Left lung (tissue), 10 donors: Measurements from ENCODE around the gene SPSB4. TPM values are rescaled to one million over a fixed set of nuclear protein-coding genes. Genes with fewer than 3 reads are reported as not detected.
A peak's percentile ranks its signal among the peaks of the same experiment; 100 is the strongest.

Experiments
- ATAC-seq: fragments of 200-7000 bp; cut with Tn5 transposase; one replicate; pipeline ENCODE4 v1.9.1; 2020; ENCODE audit warnings: moderate library complexity
- DNase-seq, 4 donors: peaks; one replicate each; pipeline ENCODE4 v3.0.0-alpha.2; 2013 to 2020
- H3K27ac ChIP-seq, 2 donors: fragments of 200-600 bp; sonication (generic) in 1 of 2; one replicate each; pipeline versions ENCODE4 v1.5.0 to v1.8.0; 2020 to 2021
- H3K27me3 ChIP-seq, 2 donors: fragments of 200-600 bp; sonication (generic) in 1 of 2; one replicate each; pipeline versions ENCODE4 v1.5.0 to v1.8.0; 2020 to 2021
- H3K36me3 ChIP-seq, 2 donors: fragments of 200-600 bp; sonication (generic) in 1 of 2; one replicate each; pipeline versions ENCODE4 v1.5.0 to v1.8.0; 2020 to 2021
- H3K4me1 ChIP-seq, 2 donors: fragments of 200-600 bp; one replicate each; pipeline ENCODE4 v1.8.0; 2021
- H3K4me3 ChIP-seq, 2 donors: fragments of 200-600 bp; sonication (generic) in 1 of 2; one replicate each; pipeline versions ENCODE4 v1.5.0 to v1.8.0; 2020 to 2021; ENCODE audit warnings: mild to moderate bottlenecking in 1 of 2
- H3K9me3 ChIP-seq, 2 donors: fragments of 200-600 bp; sonication (generic) in 1 of 2; one replicate each; pipeline versions ENCODE4 v1.5.0 to v1.8.0; 2020 to 2021
- CTCF ChIP-seq, 2 donors: fragments of 200-600 bp; sonication (generic) in 1 of 2; IDR thresholded peaks; one replicate each; pipeline versions ENCODE4 v1.5.0 to v1.8.0; 2021; ENCODE audit warnings: antibody characterized with exemption in 2 of 2
- intact Hi-C, 2 donors: fragments of 100-400 bp; cut with DNase I; formaldehyde crosslinking; loops; one replicate each; pipeline versions ENCODE4 v1.11.2 to v1.14.2; 2022
- polyA plus RNA-seq, 6 donors: library from polyadenylated mRNA; unstranded; fragments of 120-200 nt; gene quantifications; one replicate each; pipeline ENCODE4 v1.2.1, GENCODE V29; 2013; ENCODE audit not compliant: insufficient read length in 6 of 6
- total RNA-seq, 2 donors: library from RNA; stranded (reverse); fragmentation: NEBNext Ultra II Directional; extraction: Animal tissue kit (Norgen Biotek cat#: 25700); gene quantifications; one replicate each; pipeline ENCODE4 v1.2.1, GENCODE V29; 2021
- donor health status: DM: no; HTN: yes; CAD: no.
- donor health status: DM: no; HTN: no; CAD: no.

Gene SPSB4
- total and polyA plus RNA-seq, 8 donors = 1.3 to 9.9 (median 6.2) TPM

GRCh38 chr3:141081141-141081795 is 30.1 kb downstream of the SPSB4 start:
- Histone ChIP-seq H3K27me3 (no peaks in the 10 kb centered on the region), H3K9me3 (no peaks in the 10 kb centered on the region), H3K4me1 (peaks cover 0 to 12% of the 10 kb centered on the region in 2 donors), H3K36me3 (no peaks in the 10 kb centered on the region), H3K4me3 (no peak overlapping the region), H3K27ac (no peak overlapping the region)
- no peak for TF ChIP-seq CTCF (IDR thresholded peaks at IDR 0.05)
- no peak for ATAC-seq
- peak in 1 of 4 donors; percentile 10 for DNase-seq
- intact Hi-C loops = no loop called here

GRCh38 chr3:141082064-141082463 is 30.9 kb downstream of the SPSB4 start:
- Histone ChIP-seq H3K4me1 (peaks cover 0 to 4% of the 10 kb centered on the region in 2 donors), H3K4me3 (no peak overlapping the region), H3K9me3 (no peaks in the 10 kb centered on the region), H3K36me3 (no peaks in the 10 kb centered on the region), H3K27ac (no peak overlapping the region), H3K27me3 (no peaks in the 10 kb centered on the region)
- DNase-seq = peak in 1 of 4 donors; percentile 16
- intact Hi-C loops = no loop called here
- TF ChIP-seq CTCF (IDR thresholded peaks at IDR 0.05) = no peak
- ATAC-seq = no peak

GRCh38 chr3:141083226-141083625 is 32.1 kb downstream of the SPSB4 start:
- Histone ChIP-seq H3K4me3 (no peak overlapping the region), H3K27ac (no peak overlapping the region), H3K36me3 (no peaks in the 10 kb centered on the region), H3K27me3 (no peaks in the 10 kb centered on the region), H3K9me3 (no peaks in the 10 kb centered on the region), H3K4me1 (no peaks in the 10 kb centered on the region)
- TF ChIP-seq CTCF (IDR thresholded peaks at IDR 0.05) = no peak
- ATAC-seq = no peak
- peak in 1 of 4 donors; percentile 18 for DNase-seq
- intact Hi-C loops = no loop called here

- Histone ChIP-seq H3K4me1 (no peaks in the 10 kb centered on the region), H3K27me3 (no peaks in the 10 kb centered on the region), H3K27ac (no peak overlapping the region), H3K4me3 (no peak overlapping the region), H3K9me3 (no peaks in the 10 kb centered on the region), H3K36me3 (no peaks in the 10 kb centered on the region)
- TF ChIP-seq CTCF (IDR thresholded peaks at IDR 0.05) = no peak
- intact Hi-C loops = no loop called here
- DNase-seq (no peak), ATAC-seq (no peak)
Observed at GRCh38 chr3:141083836-141084649, 32.9 kb downstream of the SPSB4 start.

- Histone ChIP-seq H3K4me3 (no peak overlapping the region), H3K9me3 (no peaks in the 10 kb centered on the region), H3K27me3 (no peaks in the 10 kb centered on the region), H3K27ac (no peak overlapping the region), H3K4me1 (no peaks in the 10 kb centered on the region), H3K36me3 (no peaks in the 10 kb centered on the region)
- intact Hi-C loops = no loop called here
- ATAC-seq (no peak), DNase-seq (no peak)
- no peak for TF ChIP-seq CTCF (IDR thresholded peaks at IDR 0.05)
Observed at GRCh38 chr3:141085343-141086070, 34.4 kb downstream of the SPSB4 start.
